ENCODE results near the gene TEDC2. TPM values are rescaled to one million over a fixed set of nuclear protein-coding genes. Genes with fewer than 3 reads are reported as not detected.
"Not testable (repeated sequence)": the region's sequence is repeated elsewhere in the genome, so short reads cannot be mapped to it uniquely, and the experiment has no call there.

TEDC2 gene
- total RNA-seq, 1 experiment from 2014 or later: 45.4 TPM

DNA sequence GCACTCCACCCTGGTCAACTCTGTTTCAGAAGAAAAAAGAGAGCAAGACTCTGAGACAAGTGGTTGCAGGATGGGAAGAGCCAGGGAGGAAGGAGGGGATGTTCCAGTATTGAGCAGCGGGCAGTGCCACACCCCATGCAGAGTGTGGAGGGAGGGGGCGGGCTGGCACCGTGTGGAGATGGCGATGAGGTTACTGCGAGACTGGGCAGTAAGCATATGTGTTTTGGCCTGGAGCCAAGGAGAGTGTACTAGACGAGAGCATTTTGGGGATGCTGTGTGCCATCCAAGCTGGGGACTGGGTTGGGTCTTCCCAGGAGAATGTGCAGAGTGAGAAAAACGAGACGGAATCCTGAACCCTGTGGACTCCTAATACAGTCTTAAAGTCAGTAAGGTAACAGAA lies 18.4 kb downstream of the TEDC2 start:
- Histone ChIP-seq H2BK20ac (ENCODE audit: low read depth, low read length, poor library complexity, severe bottlenecking) (no peak overlapping the region), H2AFZ (ENCODE audit: low read length) (no peak overlapping the region), H3K79me2 (ENCODE audit: insufficient read depth, low read length) (no peaks in the 10 kb centered on the region; the same call in 1 of the 2 replicates), H3K56ac (ENCODE audit: insufficient read length, low read depth, low read length) (no peak overlapping the region), H3K27ac (ENCODE audit: insufficient read length, low read depth, low read length) (no peak overlapping the region), H3K4me1 (ENCODE audit: insufficient read depth, low read length) (no peaks in the 10 kb centered on the region), H4K5ac (ENCODE audit: insufficient read length, low read depth, low read length) (no peak overlapping the region), H4K8ac (replicated peaks; ENCODE audit: insufficient read length, low read depth, low read length) (no peak overlapping the region), H3K18ac (ENCODE audit: insufficient read length, low read depth, low read length) (no peak overlapping the region), H2BK12ac (ENCODE audit: insufficient read length, low read depth, low read length) (no peak overlapping the region), H3T11ph (ENCODE audit: low read length) (no peak overlapping the region), H4K91ac (ENCODE audit: insufficient read length, low read depth, low read length) (no peak overlapping the region), H3K79me1 (ENCODE audit: insufficient read depth, low read depth, low read length, poor library complexity, severe bottlenecking) (no peaks in the 10 kb centered on the region), H3K4ac (ENCODE audit: low read depth, low read length) (no peak overlapping the region), H3K9me3 (ENCODE audit: control insufficient read depth, low read depth, low read length) (no peaks in the 10 kb centered on the region), H2BK15ac (ENCODE audit: low read depth, low read length) (no peak overlapping the region), H2BK5ac (ENCODE audit: insufficient read length, low read length) (no peak overlapping the region), H2BK120ac (ENCODE audit: low read depth, low read length, poor library complexity, severe bottlenecking) (no peak overlapping the region), H3K4me2 (ENCODE audit: insufficient read depth, insufficient read length, low read length) (no peak overlapping the region), H2AK5ac (ENCODE audit: insufficient read length, low read length) (no peak overlapping the region), H3K23me2 (ENCODE audit: insufficient read length, low read depth, low read length, poor library complexity, severe bottlenecking) (peaks cover 6% of the 10 kb centered on the region), H4K20me1 (ENCODE audit: control insufficient read depth, insufficient read depth, insufficient read length) (peaks cover 4% of the 10 kb centered on the region), H3K14ac (ENCODE audit: insufficient read depth, low read length) (no peak overlapping the region), H3K23ac (ENCODE audit: insufficient read length, low read depth, low read length) (no peak overlapping the region), H3K27me3 (ENCODE audit: insufficient read depth, low read length) (peaks cover 1% of the 10 kb centered on the region; the same call in 1 of the 2 replicates), H3K9ac (ENCODE audit: extremely low read depth, insufficient read length, low read length) (no peak overlapping the region)
- Mint-ChIP-seq H3K4me1 (peaks cover 6 to 8% of the 10 kb centered on the region in 2 experiments), H3K4me3 (no peak overlapping the region), H3K27me3 (ENCODE audit: low read depth) (peaks cover 19% of the 10 kb centered on the region), H3K36me3 (ENCODE audit: insufficient read depth in 1 of 3, low read depth in 3 of 3) (no peaks in the 10 kb centered on the region; a peak in 1 of 7 replicates), H3K9me3 (no peaks in the 10 kb centered on the region), H3K27ac (peak overlapping the region in 1 of 3 experiments; percentile 65; a peak in 1 of 7 replicates)
- no peak for DNase-seq
- TF ChIP-seq, protein P1, sequence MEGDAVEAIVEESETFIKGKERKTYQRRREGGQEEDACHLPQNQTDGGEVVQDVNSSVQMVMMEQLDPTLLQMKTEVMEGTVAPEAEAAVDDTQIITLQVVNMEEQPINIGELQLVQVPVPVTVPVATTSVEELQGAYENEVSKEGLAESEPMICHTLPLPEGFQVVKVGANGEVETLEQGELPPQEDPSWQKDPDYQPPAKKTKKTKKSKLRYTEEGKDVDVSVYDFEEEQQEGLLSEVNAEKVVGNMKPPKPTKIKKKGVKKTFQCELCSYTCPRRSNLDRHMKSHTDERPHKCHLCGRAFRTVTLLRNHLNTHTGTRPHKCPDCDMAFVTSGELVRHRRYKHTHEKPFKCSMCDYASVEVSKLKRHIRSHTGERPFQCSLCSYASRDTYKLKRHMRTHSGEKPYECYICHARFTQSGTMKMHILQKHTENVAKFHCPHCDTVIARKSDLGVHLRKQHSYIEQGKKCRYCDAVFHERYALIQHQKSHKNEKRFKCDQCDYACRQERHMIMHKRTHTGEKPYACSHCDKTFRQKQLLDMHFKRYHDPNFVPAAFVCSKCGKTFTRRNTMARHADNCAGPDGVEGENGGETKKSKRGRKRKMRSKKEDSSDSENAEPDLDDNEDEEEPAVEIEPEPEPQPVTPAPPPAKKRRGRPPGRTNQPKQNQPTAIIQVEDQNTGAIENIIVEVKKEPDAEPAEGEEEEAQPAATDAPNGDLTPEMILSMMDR (conservative IDR thresholded peaks at IDR 0.05): no peak
- no CpG with 5 or more reads among the region's 8 CpGs for WGBS (ENCODE audit: extremely low coverage, insufficient read length, low lambda C conversion rate)

DNA sequence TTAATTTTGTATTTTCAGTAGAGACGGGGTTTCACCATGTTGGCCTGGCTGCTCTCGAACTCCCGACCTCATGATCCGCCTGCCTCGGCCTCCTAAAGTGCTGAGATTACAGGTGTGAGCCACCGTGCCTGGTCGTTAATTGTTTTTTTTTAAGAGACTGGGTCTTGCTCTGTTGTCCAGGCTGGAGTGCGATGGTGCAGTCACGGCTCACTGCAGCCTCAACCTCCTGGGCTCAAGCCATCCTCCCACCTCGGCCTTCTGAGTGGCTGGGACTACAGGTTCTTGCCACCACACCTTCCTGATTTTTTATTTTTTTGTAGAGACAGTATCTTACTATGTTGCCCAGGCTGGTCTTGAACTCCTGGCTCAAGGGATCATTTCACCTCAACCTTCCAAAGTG lies 20.1 kb downstream of the TEDC2 start:
- not testable (repeated sequence) for H4K5ac ChIP-seq (ENCODE audit: insufficient read length, low read depth, low read length); H4K8ac ChIP-seq (replicated peaks; ENCODE audit: insufficient read length, low read depth, low read length); H3K18ac ChIP-seq (ENCODE audit: insufficient read length, low read depth, low read length); H3K9ac ChIP-seq (ENCODE audit: extremely low read depth, insufficient read length, low read length); H3K23ac ChIP-seq (ENCODE audit: insufficient read length, low read depth, low read length); H3K79me1 ChIP-seq (ENCODE audit: insufficient read depth, low read depth, low read length, poor library complexity, severe bottlenecking); H3K4me2 ChIP-seq (ENCODE audit: insufficient read depth, insufficient read length, low read length); H3K4ac ChIP-seq (ENCODE audit: low read depth, low read length); H3K79me2 ChIP-seq (ENCODE audit: insufficient read depth, low read length); H2BK120ac ChIP-seq (ENCODE audit: low read depth, low read length, poor library complexity, severe bottlenecking); H4K91ac ChIP-seq (ENCODE audit: insufficient read length, low read depth, low read length); H3K9me3 Mint-ChIP-seq; H2BK15ac ChIP-seq (ENCODE audit: low read depth, low read length); H3K4me3 Mint-ChIP-seq; H2BK5ac ChIP-seq (ENCODE audit: insufficient read length, low read length); H2AFZ ChIP-seq (ENCODE audit: low read length); H3T11ph ChIP-seq (ENCODE audit: low read length); H3K27ac ChIP-seq (ENCODE audit: insufficient read length, low read depth, low read length); H3K9me3 ChIP-seq (ENCODE audit: control insufficient read depth, low read depth, low read length); H3K36me3 Mint-ChIP-seq (ENCODE audit: insufficient read depth in 1 of 3, low read depth in 3 of 3); H2BK12ac ChIP-seq (ENCODE audit: insufficient read length, low read depth, low read length); H3K56ac ChIP-seq (ENCODE audit: insufficient read length, low read depth, low read length); DNase-seq; H3K23me2 ChIP-seq (ENCODE audit: insufficient read length, low read depth, low read length, poor library complexity, severe bottlenecking); H3K14ac ChIP-seq (ENCODE audit: insufficient read depth, low read length); H3K27me3 ChIP-seq (ENCODE audit: insufficient read depth, low read length); H2BK20ac ChIP-seq (ENCODE audit: low read depth, low read length, poor library complexity, severe bottlenecking); H4K20me1 ChIP-seq (ENCODE audit: control insufficient read depth, insufficient read depth, insufficient read length); H2AK5ac ChIP-seq (ENCODE audit: insufficient read length, low read length); H3K4me1 ChIP-seq (ENCODE audit: insufficient read depth, low read length); H3K27ac Mint-ChIP-seq
- no CpG with 5 or more reads among the region's 10 CpGs for WGBS (ENCODE audit: extremely low coverage, insufficient read length, low lambda C conversion rate)
- peaks cover 7 to 10% of the 10 kb centered on the region in 2 experiments for H3K4me1 Mint-ChIP-seq
- H3K27me3 Mint-ChIP-seq (ENCODE audit: low read depth): peaks cover 17% of the 10 kb centered on the region

All from H9 (cell line).